ENCODE data around the gene BIN2.

GRCh38 chr12:51318846-51319599 is 5.0 kb downstream of the BIN2 start:
- TF ChIP-seq CTCF (IDR thresholded peaks at IDR 0.05): no peak
- no peak for TF ChIP-seq NPAS2 (CRISPR knock-in tag; IDR thresholded peaks at IDR 0.05; ENCODE audit: borderline replicate concordance)
- no peak for TF ChIP-seq ESRRA (IDR thresholded peaks at IDR 0.05; ENCODE audit: borderline replicate concordance, low read length)
- no peak for TF ChIP-seq TP53 (CRISPR knock-in tag; IDR thresholded peaks at IDR 0.05)
- no peak for TF ChIP-seq POLR2A (IDR thresholded peaks at IDR 0.05; ENCODE audit: low read length)
- TF ChIP-seq MAZ (IDR thresholded peaks at IDR 0.05; ENCODE audit: borderline replicate concordance, low read depth, low read length): no peak
- no peak for TF ChIP-seq HDAC2 (IDR thresholded peaks at IDR 0.05)
